DND-41 (cell line): ENCODE data around the gene CASTOR1.

Experiments
- ATAC-seq: fragments of 200-7000 bp; cut with Tn5 transposase; 3 replicates; pipeline ENCODE4 v1.9.1; 2021; ENCODE audit warnings: low read depth; ENCODE audit not compliant: insufficient read depth
- DNase-seq: peaks from one replicate; pipeline ENCODE4 v3.0.0-alpha.2; 2020
- H2AFZ ChIP-seq: 2 replicates; pipeline ENCODE4 v1.6.0; 2012; ENCODE audit warnings: low read depth, low read length
- H3K27ac ChIP-seq: 2 replicates; pipeline ENCODE4 v1.5.1; 2012; ENCODE audit warnings: low read length, inconsistent platforms
- H3K27me3 ChIP-seq: fragments of 200-600 bp; sonication (generic); 2 replicates; pipeline ENCODE4 v1.6.0; 2012; ENCODE audit warnings: low read length, mild to moderate bottlenecking, inconsistent platforms; ENCODE audit not compliant: insufficient read depth, poor library complexity
- H3K36me3 ChIP-seq: 2 replicates; pipeline ENCODE4 v1.5.1; 2012; ENCODE audit warnings: low read length, inconsistent platforms; ENCODE audit not compliant: insufficient read depth
- H3K4me1 ChIP-seq: 2 replicates; pipeline ENCODE4 v1.5.1; 2012; ENCODE audit warnings: mild to moderate bottlenecking, low read length; ENCODE audit not compliant: insufficient read depth
- H3K4me2 ChIP-seq: 2 replicates; pipeline ENCODE4 v1.6.0; 2012; ENCODE audit warnings: mild to moderate bottlenecking, moderate library complexity, low read length, inconsistent platforms; ENCODE audit not compliant: insufficient read depth
- H3K4me3 ChIP-seq, 2 experiments: fragments of 200-600 bp in 1 of 2; shearing (Covaris generic) in 1 of 2; 2 replicates each; pipeline ENCODE4 v1.5.1; 2012 to 2016; ENCODE audit warnings: inconsistent platforms in 2 of 2, low read length in 2 of 2, mild to moderate bottlenecking in 2 of 2, low read depth in 1 of 2, moderate library complexity in 1 of 2
- H3K79me2 ChIP-seq: 2 replicates; pipeline ENCODE4 v1.6.0; 2012; ENCODE audit warnings: low read length, inconsistent platforms; ENCODE audit not compliant: insufficient read depth
- H3K9ac ChIP-seq: 2 replicates; pipeline ENCODE4 v1.6.0; 2012; ENCODE audit warnings: low read depth, mild to moderate bottlenecking, inconsistent platforms, low read length, moderate library complexity
- H3K9me3 ChIP-seq: 2 replicates; pipeline ENCODE4 v1.5.1; 2012; ENCODE audit warnings: low read length, moderate library complexity, mild to moderate bottlenecking, inconsistent platforms; ENCODE audit not compliant: insufficient read depth, severe bottlenecking
- H4K20me1 ChIP-seq: 2 replicates; pipeline ENCODE4 v1.6.0; 2012; ENCODE audit warnings: low read length; ENCODE audit not compliant: insufficient read depth
- EZH2 ChIP-seq: IDR thresholded peaks from 3 replicates; pipeline ENCODE4 v1.6.1; 2012; ENCODE audit warnings: borderline replicate concordance, low read depth, mild to moderate bottlenecking, moderate library complexity, low read length, inconsistent platforms; ENCODE audit not compliant: severe bottlenecking
- TF ChIP-seq, protein P1 (sequence below): IDR thresholded peaks from 2 replicates; pipeline ENCODE4 v1.5.1; 2012; ENCODE audit warnings: borderline replicate concordance, low read length, moderate library complexity, mild to moderate bottlenecking; ENCODE audit not compliant: poor library complexity, severe bottlenecking; ENCODE audit errors: extremely low read depth

The CASTOR1 gene

DNA sequence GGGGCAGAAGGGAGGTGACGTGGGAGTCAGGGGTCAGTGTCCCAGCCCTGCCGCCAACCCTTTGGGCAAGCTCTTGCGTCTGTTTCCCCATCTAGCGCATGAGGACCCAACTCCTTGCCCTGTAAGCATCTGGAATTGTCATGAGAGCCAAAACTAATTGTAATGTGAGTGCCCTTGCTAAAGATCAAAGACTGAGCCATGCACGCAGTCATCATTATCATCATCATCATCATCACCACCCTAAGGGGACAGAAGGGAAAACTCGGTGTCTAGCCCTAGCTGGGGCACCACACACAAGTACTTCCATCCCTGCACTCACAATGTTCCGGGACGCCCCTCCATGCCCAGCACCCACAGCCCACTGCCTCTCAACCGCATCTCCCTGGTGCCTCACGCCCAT lies 45.2 kb downstream of the CASTOR1 start:
- Histone ChIP-seq H3K4me2 (no peak overlapping the region), H3K9ac (no peak overlapping the region), H3K79me2 (no peaks in the 10 kb centered on the region), H3K36me3 (peaks cover 2% of the 10 kb centered on the region; the same call in 1 of the 2 replicates), H3K27ac (no peak overlapping the region), H3K9me3 (no peaks in the 10 kb centered on the region), H3K4me1 (peaks cover 39% of the 10 kb centered on the region), H3K4me3 (no peak overlapping the region), H2AFZ (no peak overlapping the region), H4K20me1 (no peaks in the 10 kb centered on the region), H3K27me3 (no peaks in the 10 kb centered on the region)
- TF ChIP-seq, protein P1, sequence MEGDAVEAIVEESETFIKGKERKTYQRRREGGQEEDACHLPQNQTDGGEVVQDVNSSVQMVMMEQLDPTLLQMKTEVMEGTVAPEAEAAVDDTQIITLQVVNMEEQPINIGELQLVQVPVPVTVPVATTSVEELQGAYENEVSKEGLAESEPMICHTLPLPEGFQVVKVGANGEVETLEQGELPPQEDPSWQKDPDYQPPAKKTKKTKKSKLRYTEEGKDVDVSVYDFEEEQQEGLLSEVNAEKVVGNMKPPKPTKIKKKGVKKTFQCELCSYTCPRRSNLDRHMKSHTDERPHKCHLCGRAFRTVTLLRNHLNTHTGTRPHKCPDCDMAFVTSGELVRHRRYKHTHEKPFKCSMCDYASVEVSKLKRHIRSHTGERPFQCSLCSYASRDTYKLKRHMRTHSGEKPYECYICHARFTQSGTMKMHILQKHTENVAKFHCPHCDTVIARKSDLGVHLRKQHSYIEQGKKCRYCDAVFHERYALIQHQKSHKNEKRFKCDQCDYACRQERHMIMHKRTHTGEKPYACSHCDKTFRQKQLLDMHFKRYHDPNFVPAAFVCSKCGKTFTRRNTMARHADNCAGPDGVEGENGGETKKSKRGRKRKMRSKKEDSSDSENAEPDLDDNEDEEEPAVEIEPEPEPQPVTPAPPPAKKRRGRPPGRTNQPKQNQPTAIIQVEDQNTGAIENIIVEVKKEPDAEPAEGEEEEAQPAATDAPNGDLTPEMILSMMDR = no peak
- no peak for TF ChIP-seq EZH2
- ATAC-seq = no peak
- no peak for DNase-seq

DNA sequence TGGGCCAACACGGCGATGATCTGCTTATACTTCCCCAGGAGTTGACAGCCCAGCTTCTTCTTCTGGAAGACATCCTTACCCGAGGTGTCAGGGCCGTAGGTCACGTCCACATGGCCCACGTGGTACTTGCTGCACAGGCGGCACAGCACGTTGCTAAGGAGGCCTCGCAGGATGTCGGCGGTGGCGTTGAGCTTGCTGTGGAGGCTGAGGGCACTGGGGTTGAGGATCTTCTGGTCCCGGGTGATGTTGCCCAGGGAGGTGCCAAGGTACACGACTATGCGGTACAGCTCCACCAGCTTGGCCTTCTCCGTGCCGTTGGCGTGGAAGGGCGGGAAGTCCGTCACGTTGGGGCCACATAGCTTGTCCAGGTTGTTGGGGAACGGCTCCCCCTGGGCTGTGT lies 45.6 kb downstream of the CASTOR1 start:
- H3K27ac ChIP-seq = no peak overlapping the region; the same call in 1 of the 2 replicates
- no peak overlapping the region for H2AFZ ChIP-seq
- H3K79me2 ChIP-seq = no peaks in the 10 kb centered on the region
- no peak for ATAC-seq
- no peak overlapping the region for H3K4me2 ChIP-seq
- H4K20me1 ChIP-seq = no peaks in the 10 kb centered on the region
- no peak overlapping the region for H3K9ac ChIP-seq
- peaks cover 2% of the 10 kb centered on the region; the same call in 1 of the 2 replicates for H3K36me3 ChIP-seq
- no peak for DNase-seq
- H3K4me1 ChIP-seq = peaks cover 37% of the 10 kb centered on the region
- no peak overlapping the region for H3K4me3 ChIP-seq
- no peaks in the 10 kb centered on the region for H3K27me3 ChIP-seq
- H3K9me3 ChIP-seq = no peaks in the 10 kb centered on the region
- no peak for TF ChIP-seq EZH2
- TF ChIP-seq, protein P1 = no peak

DNA sequence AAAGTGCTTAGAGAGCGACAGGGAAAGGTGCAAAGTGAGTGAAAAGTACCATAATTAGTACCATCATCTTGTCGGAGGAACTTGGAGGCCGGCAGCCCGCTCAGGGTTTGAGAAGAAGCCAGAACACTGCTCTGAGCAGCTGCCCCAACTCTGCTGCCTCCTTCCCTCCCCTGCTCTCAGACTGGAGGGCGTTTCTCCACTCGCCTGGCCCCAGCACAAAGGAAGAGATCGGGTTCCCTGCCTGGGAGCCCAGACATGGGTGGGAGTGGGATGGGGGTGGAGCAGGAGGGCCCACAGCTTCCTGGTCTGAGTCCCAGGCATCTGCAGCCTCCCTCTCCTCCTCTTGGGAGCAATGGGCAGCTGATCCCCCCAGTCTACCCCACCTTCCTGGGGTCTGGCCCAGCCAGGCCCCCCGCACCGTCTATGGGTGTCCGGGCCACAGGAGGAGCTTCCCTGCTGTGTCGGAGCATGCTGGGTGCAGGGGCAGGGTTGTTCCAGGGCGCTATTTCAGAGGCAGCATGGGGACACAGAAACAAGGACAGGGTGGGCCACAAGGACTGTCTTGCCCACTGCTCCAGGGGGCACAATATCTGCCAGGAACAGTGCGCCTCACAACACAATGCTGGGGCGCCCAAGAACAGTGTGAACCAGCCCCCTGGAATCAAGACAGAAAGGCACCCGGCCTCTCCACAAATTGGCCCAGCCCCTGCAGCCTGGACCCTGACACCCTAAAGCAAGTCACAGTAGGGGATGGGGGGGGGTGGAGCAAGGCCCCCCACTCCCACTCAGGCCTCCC lies 47.5 kb downstream of the CASTOR1 start:
- no peak overlapping the region for H3K27ac ChIP-seq
- no peak overlapping the region for H2AFZ ChIP-seq

More for the DNA sequence above, 47.5 kb downstream of the CASTOR1 start:
- H3K4me3 ChIP-seq = no peak overlapping the region
- TF ChIP-seq EZH2 = no peak
- TF ChIP-seq, protein P1 = no peak
- H4K20me1 ChIP-seq = no peaks in the 10 kb centered on the region
- DNase-seq = no peak
- ATAC-seq = no peak
- H3K4me2 ChIP-seq = no peak overlapping the region
- H3K27me3 ChIP-seq = no peaks in the 10 kb centered on the region
- no peaks in the 10 kb centered on the region for H3K79me2 ChIP-seq
- H3K9me3 ChIP-seq = no peaks in the 10 kb centered on the region
- H3K9ac ChIP-seq = no peak overlapping the region
- peaks cover 32% of the 10 kb centered on the region for H3K4me1 ChIP-seq
- peaks cover 2% of the 10 kb centered on the region; the same call in 1 of the 2 replicates for H3K36me3 ChIP-seq
